Activated T-cell treated with anti-CD3 and anti-CD28 coated beads, Interleukin-2, amount 50 U/mL, for 24 hours (primary cell): ENCODE data around the gene CTDSP2.

Experiments
- DNase-seq: peaks from one replicate; pipeline ENCODE4 v3.0.0-alpha.2; 2020
- H3K27ac Mint-ChIP-seq: 2 replicates; pipeline ENCODE4 v1.8.0; 2020; ENCODE audit warnings: mild to moderate bottlenecking, mixed read lengths
- H3K27me3 Mint-ChIP-seq: 2 replicates; pipeline ENCODE4 v1.8.0; 2020; ENCODE audit warnings: mixed read lengths
- H3K36me3 Mint-ChIP-seq: 2 replicates; pipeline ENCODE4 v1.8.0; 2020; ENCODE audit warnings: low read depth, mixed read lengths
- H3K4me1 Mint-ChIP-seq: 2 replicates; pipeline ENCODE4 v1.8.0; 2020; ENCODE audit warnings: low read depth, mixed read lengths
- H3K4me3 Mint-ChIP-seq: 2 replicates; pipeline ENCODE4 v1.8.0; 2020; ENCODE audit warnings: mild to moderate bottlenecking, moderate library complexity, mixed read lengths
- H3K9me3 Mint-ChIP-seq: 2 replicates; pipeline ENCODE4 v1.8.0; 2020; ENCODE audit warnings: mixed read lengths

Gene CTDSP2, protein sequence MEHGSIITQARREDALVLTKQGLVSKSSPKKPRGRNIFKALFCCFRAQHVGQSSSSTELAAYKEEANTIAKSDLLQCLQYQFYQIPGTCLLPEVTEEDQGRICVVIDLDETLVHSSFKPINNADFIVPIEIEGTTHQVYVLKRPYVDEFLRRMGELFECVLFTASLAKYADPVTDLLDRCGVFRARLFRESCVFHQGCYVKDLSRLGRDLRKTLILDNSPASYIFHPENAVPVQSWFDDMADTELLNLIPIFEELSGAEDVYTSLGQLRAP

GRCh38 chr12:57846577-57847319 lies at the start of gene CTDSP2:
CTDSP2 (minus strand) TSS chr12:57846729; CDS start chr12:57846435, 294 bp downstream.
- H3K4me1 Mint-ChIP-seq, result peaks cover 42% of the 10 kb centered on the region
- no peaks in the 10 kb centered on the region for H3K9me3 Mint-ChIP-seq
- peak within 1 kb of the TSS; percentile 85 for H3K27ac Mint-ChIP-seq
- DNase-seq, result peak; percentile 91
- H3K36me3 Mint-ChIP-seq, result peaks cover 2% of the 10 kb centered on the region
- H3K27me3 Mint-ChIP-seq, result peaks cover 6% of the 10 kb centered on the region
- H3K4me3 Mint-ChIP-seq, result peak within 1 kb of the TSS; percentile 82

DNA sequence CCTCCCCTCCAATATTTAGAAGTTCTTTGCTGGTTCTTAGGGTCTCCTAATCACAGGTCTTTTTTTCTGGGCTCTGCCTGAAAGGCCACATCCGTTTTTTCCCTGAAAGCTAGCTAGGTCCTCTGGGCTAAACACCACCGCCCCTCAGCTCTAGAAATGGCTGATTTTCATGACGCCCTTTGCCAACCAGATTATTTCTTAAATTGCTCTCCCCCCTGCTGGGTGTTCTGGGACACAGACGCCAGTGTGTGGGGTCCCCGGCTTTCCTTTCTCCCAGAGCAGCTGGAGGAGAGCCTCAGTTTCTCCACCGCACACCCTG lies 49.5 kb upstream of the CTDSP2 start:
- H3K27me3 Mint-ChIP-seq, result no peaks in the 10 kb centered on the region
- peaks cover 66% of the 10 kb centered on the region for H3K4me1 Mint-ChIP-seq
- H3K36me3 Mint-ChIP-seq, result no peaks in the 10 kb centered on the region
- H3K9me3 Mint-ChIP-seq, result no peaks in the 10 kb centered on the region
- no peak for DNase-seq
- peak overlapping the region; percentile 57 for H3K4me3 Mint-ChIP-seq
- H3K27ac Mint-ChIP-seq, result peak overlapping the region; percentile 82

DNA sequence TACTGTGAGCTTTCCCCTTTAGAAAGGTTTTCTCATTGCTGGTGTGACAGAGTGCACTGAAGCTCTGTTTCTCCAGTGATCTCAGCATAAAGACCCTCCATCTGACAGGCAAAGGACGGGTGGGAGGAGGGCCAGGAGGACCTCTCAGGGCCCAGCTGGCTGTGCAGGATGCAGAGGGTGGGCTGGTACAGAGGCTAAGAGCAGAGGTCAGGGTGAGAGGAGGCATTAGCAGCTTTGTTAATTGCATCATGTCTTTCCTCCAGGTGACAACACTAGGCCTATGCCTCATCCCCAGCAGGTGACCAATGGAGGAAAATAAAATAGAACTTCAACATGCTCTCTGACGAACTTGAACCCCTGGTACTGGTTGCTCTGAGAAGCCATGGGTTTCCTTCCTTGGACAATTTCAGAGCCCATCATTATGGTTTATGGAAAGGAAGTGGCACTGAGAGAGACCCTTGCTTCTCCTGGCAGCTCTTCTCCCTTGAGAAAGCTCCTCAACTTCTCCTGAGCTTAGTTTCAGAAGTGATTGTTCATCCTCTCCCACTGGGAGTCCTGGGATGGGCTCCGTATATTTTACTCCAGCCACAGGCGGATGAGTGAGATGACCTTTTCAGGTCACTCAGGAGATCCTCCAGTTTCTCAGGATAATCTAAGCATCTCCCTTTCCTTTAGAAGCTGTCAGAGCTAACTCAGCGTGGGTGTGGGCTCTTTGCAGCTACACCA lies 49.0 kb upstream of the CTDSP2 start:
- H3K4me3 Mint-ChIP-seq, result peak overlapping the region; percentile 57
- peaks cover 64% of the 10 kb centered on the region for H3K4me1 Mint-ChIP-seq
- no peaks in the 10 kb centered on the region for H3K36me3 Mint-ChIP-seq

DNA sequence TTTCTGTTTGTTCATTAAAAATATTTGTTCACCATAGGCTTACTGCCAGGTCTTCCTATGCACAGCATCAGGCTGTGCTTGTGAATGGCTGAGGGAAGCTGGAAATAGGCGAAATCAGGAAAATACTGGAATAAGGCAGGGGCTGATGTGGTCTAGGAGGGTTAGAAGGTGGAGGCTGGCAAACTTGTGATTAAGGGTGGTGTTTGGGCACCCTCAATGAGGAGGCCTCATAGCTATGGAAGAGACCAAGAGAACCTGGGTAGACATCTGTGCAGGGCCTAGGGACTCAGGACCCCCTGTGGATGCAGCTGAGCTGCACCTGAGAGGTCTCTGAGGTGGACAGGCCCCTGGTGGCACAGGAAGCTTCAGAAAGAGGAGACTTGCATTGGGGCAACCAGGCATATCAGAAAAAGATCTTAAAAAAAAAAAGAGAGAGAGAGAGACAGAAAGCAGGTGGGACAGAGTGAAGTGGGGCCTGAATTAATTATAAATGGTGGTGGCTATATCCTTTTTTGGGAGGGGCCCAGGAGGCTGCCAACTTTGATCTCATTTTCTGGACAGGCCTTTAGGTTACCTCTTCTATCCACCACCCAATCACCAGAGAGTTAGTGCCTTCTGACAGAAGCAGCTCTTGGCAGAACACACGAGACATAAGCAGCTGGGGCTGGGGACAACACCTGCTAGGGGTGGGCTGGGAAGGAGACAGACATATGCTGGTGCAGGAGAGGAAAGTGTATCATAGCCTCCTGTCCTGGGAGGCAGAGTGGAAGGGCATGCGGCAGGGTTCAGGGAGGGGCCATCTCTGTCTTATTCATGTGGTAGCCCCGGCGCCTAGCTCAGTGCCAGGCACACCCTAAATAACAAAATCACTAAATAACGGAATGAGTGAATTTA lies 48.1 kb upstream of the CTDSP2 start:
- H3K9me3 Mint-ChIP-seq, result no peaks in the 10 kb centered on the region
- H3K4me1 Mint-ChIP-seq, result peaks cover 57% of the 10 kb centered on the region
- H3K36me3 Mint-ChIP-seq, result no peaks in the 10 kb centered on the region
- H3K4me3 Mint-ChIP-seq, result no peak overlapping the region
- H3K27ac Mint-ChIP-seq, result peak overlapping the region; percentile 16
- peaks cover 3% of the 10 kb centered on the region for H3K27me3 Mint-ChIP-seq
- DNase-seq, result no peak

More for the DNA sequence above, 49.0 kb upstream of the CTDSP2 start:
- H3K27me3 Mint-ChIP-seq, result no peaks in the 10 kb centered on the region
- no peak for DNase-seq
- peak overlapping the region; percentile 82 for H3K27ac Mint-ChIP-seq
- no peaks in the 10 kb centered on the region for H3K9me3 Mint-ChIP-seq

- Mint-ChIP-seq H3K27me3 (peaks cover 3% of the 10 kb centered on the region), H3K27ac (no peak overlapping the region), H3K36me3 (no peaks in the 10 kb centered on the region), H3K4me1 (peaks cover 53% of the 10 kb centered on the region), H3K4me3 (no peak overlapping the region), H3K9me3 (no peaks in the 10 kb centered on the region)
- DNase-seq, result no peak
Measured at GRCh38 chr12:57893431-57894353, 47.2 kb upstream of the CTDSP2 start.

DNA sequence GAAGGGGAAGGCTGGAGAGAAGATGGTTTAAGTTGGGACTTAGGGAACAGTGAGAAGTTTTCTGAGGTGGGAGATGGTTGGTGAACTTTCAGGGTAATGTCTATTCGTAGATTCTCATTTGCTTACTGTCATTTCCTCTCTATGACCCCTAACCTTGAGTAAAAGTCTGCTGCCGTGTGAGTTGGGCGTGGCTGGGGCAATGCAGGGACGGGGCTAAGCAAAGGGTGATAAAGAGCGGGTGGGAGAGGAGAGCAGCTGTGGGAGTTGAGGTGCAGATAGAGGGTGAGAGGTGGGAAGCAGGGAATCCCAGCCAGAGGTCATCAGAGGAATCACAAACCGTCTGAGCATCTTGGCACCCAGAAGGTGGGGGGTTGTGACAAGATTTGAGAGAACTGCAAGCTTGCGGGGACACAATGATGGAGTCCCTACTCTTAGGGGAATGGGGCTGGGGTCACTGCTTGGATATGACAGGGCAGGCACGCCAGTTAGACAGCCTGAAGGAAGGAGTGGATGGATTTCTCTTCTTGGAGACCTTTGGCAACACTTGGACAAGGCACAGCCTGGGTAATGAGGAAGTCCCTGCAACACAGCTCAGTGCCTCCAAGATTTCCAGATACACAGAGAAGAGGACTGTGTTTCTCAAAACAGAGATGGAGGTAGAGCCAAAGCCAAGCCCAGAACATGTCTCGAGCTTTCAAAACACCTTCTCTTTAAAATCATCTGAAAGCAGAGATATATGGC lies 45.9 kb upstream of the CTDSP2 start:
- H3K9me3 Mint-ChIP-seq, result no peaks in the 10 kb centered on the region
- DNase-seq, result no peak
- H3K27ac Mint-ChIP-seq, result no peak overlapping the region
- H3K4me1 Mint-ChIP-seq, result peaks cover 48% of the 10 kb centered on the region
- H3K36me3 Mint-ChIP-seq, result no peaks in the 10 kb centered on the region
- no peak overlapping the region for H3K4me3 Mint-ChIP-seq
- peaks cover 3% of the 10 kb centered on the region for H3K27me3 Mint-ChIP-seq

DNA sequence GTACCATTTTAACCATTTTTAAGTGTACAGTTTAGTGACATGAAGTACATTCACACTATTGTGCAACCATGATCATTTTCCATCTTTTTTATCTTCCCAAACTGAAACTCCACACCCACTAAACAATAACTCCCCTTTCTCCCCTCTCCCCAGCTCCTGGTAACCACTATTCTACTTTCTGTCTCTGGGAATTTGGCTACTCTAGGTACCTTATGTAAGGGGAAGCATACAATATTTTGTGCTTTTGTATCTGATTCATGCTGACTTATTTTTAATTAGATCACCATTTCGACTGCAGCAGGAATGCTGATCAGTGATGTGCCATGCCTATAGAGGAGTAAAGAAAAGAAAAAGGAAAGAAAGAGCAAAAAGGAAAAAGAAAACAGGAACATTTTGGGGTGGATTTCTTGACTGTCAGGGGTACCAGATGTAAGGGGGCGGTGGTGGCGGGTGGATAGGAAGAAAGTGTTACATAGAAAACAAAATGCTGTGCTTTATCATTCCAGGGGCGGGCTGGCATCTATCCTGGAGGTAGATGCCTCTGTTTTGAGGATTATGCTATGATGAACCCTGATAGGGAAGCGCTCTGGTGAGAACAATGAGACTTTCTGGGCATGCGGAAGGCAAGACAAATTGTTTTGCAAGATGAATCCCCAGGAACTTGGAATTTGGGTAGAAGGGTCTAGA lies 45.2 kb upstream of the CTDSP2 start:
- peaks cover 41% of the 10 kb centered on the region for H3K4me1 Mint-ChIP-seq
- no peak for DNase-seq
- no peak overlapping the region for H3K4me3 Mint-ChIP-seq
- H3K27ac Mint-ChIP-seq, result no peak overlapping the region
- H3K36me3 Mint-ChIP-seq, result no peaks in the 10 kb centered on the region
- H3K9me3 Mint-ChIP-seq, result no peaks in the 10 kb centered on the region
- H3K27me3 Mint-ChIP-seq, result peaks cover 3% of the 10 kb centered on the region

GRCh38 chr12:57890191-57891115 lies 43.9 kb upstream of the CTDSP2 start:
- H3K4me1 Mint-ChIP-seq, result peaks cover 32% of the 10 kb centered on the region
- peaks cover 3% of the 10 kb centered on the region for H3K27me3 Mint-ChIP-seq
- no peak overlapping the region for H3K4me3 Mint-ChIP-seq
- H3K9me3 Mint-ChIP-seq, result no peaks in the 10 kb centered on the region
- no peak overlapping the region for H3K27ac Mint-ChIP-seq
- DNase-seq, result no peak
- H3K36me3 Mint-ChIP-seq, result no peaks in the 10 kb centered on the region

- no peak for DNase-seq
- no peaks in the 10 kb centered on the region for H3K36me3 Mint-ChIP-seq
- peaks cover 3% of the 10 kb centered on the region for H3K27me3 Mint-ChIP-seq
- H3K4me1 Mint-ChIP-seq, result peaks cover 23% of the 10 kb centered on the region
- H3K27ac Mint-ChIP-seq, result peak overlapping the region; percentile 23
- H3K9me3 Mint-ChIP-seq, result no peaks in the 10 kb centered on the region
- no peak overlapping the region for H3K4me3 Mint-ChIP-seq
Measured at GRCh38 chr12:57889500-57889989, 43.0 kb upstream of the CTDSP2 start.

- Mint-ChIP-seq H3K36me3 (no peaks in the 10 kb centered on the region), H3K9me3 (peaks cover 4% of the 10 kb centered on the region), H3K27ac (peak overlapping the region; percentile 7), H3K4me1 (peaks cover 14% of the 10 kb centered on the region), H3K4me3 (no peak overlapping the region), H3K27me3 (peaks cover 3% of the 10 kb centered on the region)
- no peak for DNase-seq
Measured at GRCh38 chr12:57888409-57889157, 42.1 kb upstream of the CTDSP2 start.
